ENCODE data around the gene DNAJC22.
"Not testable (repeated sequence)": the region's sequence is repeated elsewhere in the genome, so short reads cannot be mapped to it uniquely, and the experiment has no call there.

The DNAJC22 gene

GRCh38 chr12:49346659-49347310 lies at the start of gene DNAJC22:
Gene DNAJC22 (plus strand): TSS chr12:49346888. CDS start chr12:49348873, 1,985 bp downstream.
- DNase-seq: peak; percentile 77

- no peak for DNase-seq
These were observed 49.0 kb upstream of the DNAJC22 start for GRCh38 chr12:49297695-49298060.

- DNase-seq: no peak
These were observed 48.5 kb upstream of the DNAJC22 start for GRCh38 chr12:49298160-49298559.

- no peak for DNase-seq
These were observed 44.9 kb upstream of the DNAJC22 start for GRCh38 chr12:49301760-49302159.

- DNase-seq: no peak
These were observed 42.5 kb upstream of the DNAJC22 start for GRCh38 chr12:49304161-49304560.

- DNase-seq: no peak
These were observed 40.8 kb upstream of the DNAJC22 start for GRCh38 chr12:49305762-49306510.

GRCh38 chr12:49309386-49309785 lies 37.3 kb upstream of the DNAJC22 start:
- no peak for DNase-seq

GRCh38 chr12:49310451-49311000 lies 36.2 kb upstream of the DNAJC22 start:
- not testable (repeated sequence) for DNase-seq

GRCh38 chr12:49314811-49315210 lies 31.9 kb upstream of the DNAJC22 start:
- no peak for DNase-seq

- not testable (repeated sequence) for DNase-seq
These were observed 29.6 kb upstream of the DNAJC22 start for GRCh38 chr12:49317118-49317517.

GRCh38 chr12:49320411-49321103 lies 26.1 kb upstream of the DNAJC22 start:
- DNase-seq: not testable (repeated sequence)

GRCh38 chr12:49322367-49322707 lies 24.4 kb upstream of the DNAJC22 start:
- DNase-seq: no peak

GRCh38 chr12:49322708-49323523 lies 23.8 kb upstream of the DNAJC22 start, which contains the start of gene TROAP:
Gene TROAP (plus strand): TSS chr12:49323255. CDS start chr12:49323609, 354 bp downstream.
- peak; percentile 98 for DNase-seq

- no peak for DNase-seq
These were observed 23.1 kb upstream of the DNAJC22 start for GRCh38 chr12:49323524-49324097.

- DNase-seq: no peak
These were observed 21.1 kb upstream of the DNAJC22 start for GRCh38 chr12:49325606-49326005.

- no peak for DNase-seq
These were observed 19.3 kb upstream of the DNAJC22 start for GRCh38 chr12:49327368-49327767.

- DNase-seq: no peak
These were observed 18.8 kb upstream of the DNAJC22 start for GRCh38 chr12:49327887-49328286.

GRCh38 chr12:49328816-49329215 lies 17.9 kb upstream of the DNAJC22 start:
- DNase-seq: no peak

- no peak for DNase-seq
These were observed 16.6 kb upstream of the DNAJC22 start for GRCh38 chr12:49330032-49330619.

- no peak for DNase-seq
These were observed 15.9 kb upstream of the DNAJC22 start for GRCh38 chr12:49330631-49331379.
